GM12878 (cell line): ENCODE results near the gene FOXK2. TPM values are rescaled to one million over a fixed set of nuclear protein-coding genes. Genes with fewer than 3 reads are reported as not detected.

Experiments
- ATAC-seq: fragments of 200-7000 bp; cut with Tn5 transposase; 3 replicates; pipeline ENCODE4 v1.9.1; 2020; ENCODE audit warnings: mild to moderate bottlenecking, moderate library complexity
- BruUV-seq: library from RNA; stranded (reverse); fragments of 400-500 nt; replicated peaks from 2 replicates; lab custom pipeline; 2021; lab: Mats Ljungman, UMichigan
- CTCF ChIA-PET: fragments of 300-600 bp; sonication (Branson Sonifier 250); formaldehyde crosslinking; extraction: SDS; loops from one replicate; lab custom pipeline; 2021; ENCODE audit warnings: inconsistent platforms; lab: Yijun Ruan, JAX
- POLR2A ChIA-PET: fragments of 350-600 bp; formaldehyde crosslinking; extraction: SDS; loops from one replicate; lab custom pipeline; 2021; ENCODE audit warnings: inconsistent platforms; lab: Charles Lee
- RAD21 ChIA-PET: fragments of 300-600 bp; sonication (Branson Sonifier 250); formaldehyde crosslinking; loops from one replicate; lab custom pipeline; 2023; ENCODE audit warnings: antibody characterized with exemption; ENCODE audit not compliant: unreplicated experiment; lab: Charles Lee
- SMC1A ChIA-PET: fragments of 300-600 bp; sonication (Branson Sonifier 250); formaldehyde crosslinking; loops from one replicate; lab custom pipeline; 2023; ENCODE audit not compliant: unreplicated experiment, uncharacterized antibody; lab: Charles Lee
- DNase-seq: peaks from one replicate; pipeline ENCODE4 v3.0.0-alpha.2; 2011; ENCODE audit warnings: low read depth, low spot score
- FAIRE-seq: peaks from 3 replicates; lab custom pipeline; 2011; peaks lifted over from hg19 to GRCh38; lab: Jason Lieb, UNC
- H2AFZ ChIP-seq: 2 replicates; pipeline ENCODE4 v1.6.0; 2011; ENCODE audit warnings: low read depth, low read length, control low read depth; ENCODE audit not compliant: control insufficient read depth
- H3K27ac ChIP-seq: 2 replicates; pipeline ENCODE4 v1.5.1; 2011; ENCODE audit warnings: control low read depth; ENCODE audit not compliant: control insufficient read depth, insufficient read depth
- H3K27me3 ChIP-seq, 2 experiments: replicated peaks in 1 of 2; 2 replicates each; pipeline versions ENCODE4 v1.6.0 to v1.6.1; 2011; ENCODE audit warnings: low read length in 1 of 2; ENCODE audit not compliant: control insufficient read depth in 2 of 2, insufficient read depth in 2 of 2
- H3K36me3 ChIP-seq, 2 experiments: 2 replicates each; pipeline ENCODE4 v1.5.1; 2011; ENCODE audit warnings: low read length in 1 of 2; ENCODE audit not compliant: control insufficient read depth in 2 of 2, insufficient read depth in 2 of 2
- H3K4me1 ChIP-seq: 2 replicates; pipeline ENCODE4 v1.6.1; 2011; ENCODE audit warnings: mild to moderate bottlenecking, low read length, moderate library complexity, mixed read lengths; ENCODE audit not compliant: control insufficient read depth, insufficient read depth
- H3K4me2 ChIP-seq: 2 replicates; pipeline ENCODE4 v1.6.0; 2011; ENCODE audit warnings: control low read depth; ENCODE audit not compliant: control insufficient read depth, insufficient read depth
- H3K4me3 ChIP-seq: fragments of 200-600 bp; sonication (generic); 2 replicates; pipeline ENCODE4 v1.5.1; 2016
- H3K79me2 ChIP-seq: 2 replicates; pipeline ENCODE4 v1.6.0; 2011; ENCODE audit warnings: low read length; ENCODE audit not compliant: control insufficient read depth, insufficient read depth
- H3K9ac ChIP-seq: 2 replicates; pipeline ENCODE4 v1.8.0; 2011; ENCODE audit warnings: low read length, control low read depth, mixed read lengths; ENCODE audit not compliant: control insufficient read depth, insufficient read depth
- H3K9me3 ChIP-seq: replicated peaks from 3 replicates; pipeline ENCODE4 v1.5.1; 2011; ENCODE audit warnings: mild to moderate bottlenecking, low read length; ENCODE audit not compliant: control insufficient read depth, insufficient read depth
- H4K20me1 ChIP-seq: 2 replicates; pipeline ENCODE4 v1.6.0; 2011; ENCODE audit not compliant: control insufficient read depth, insufficient read depth
- CBX3 ChIP-seq: fragments of 200-600 bp; sonication (generic); IDR thresholded peaks from 2 replicates; pipeline ENCODE4 v1.6.1; 2016; ENCODE audit warnings: low read depth, borderline replicate concordance
- CHD2 ChIP-seq: IDR thresholded peaks from 2 replicates; pipeline ENCODE4 v1.6.1; 2011; ENCODE audit warnings: low read depth, low read length, improper control_type of control experiment, borderline replicate concordance
- ESRRA ChIP-seq: IDR thresholded peaks from 2 replicates; pipeline ENCODE4 v1.6.1; 2012; ENCODE audit warnings: mild to moderate bottlenecking, low read length, improper control_type of control experiment
- HDGF ChIP-seq: fragments of 450-650 bp; IDR thresholded peaks from 2 replicates; pipeline ENCODE4 v1.6.1; 2016; ENCODE audit warnings: antibody characterized with exemption
- JUND ChIP-seq: IDR thresholded peaks from 2 replicates; pipeline ENCODE4 v1.6.1; 2012; ENCODE audit warnings: low read depth, mild to moderate bottlenecking, low read length, improper control_type of control experiment, moderate library complexity
- NFYA ChIP-seq: IDR thresholded peaks from 2 replicates; pipeline ENCODE4 v1.6.1; 2011; ENCODE audit warnings: low read depth, mild to moderate bottlenecking, low read length, improper control_type of control experiment, borderline replicate concordance
- SMAD5 ChIP-seq: IDR thresholded peaks from 2 replicates; pipeline ENCODE4 v1.6.1; 2016; ENCODE audit warnings: antibody characterized with exemption, low read depth
- TAF1 ChIP-seq: IDR thresholded peaks from 2 replicates; pipeline ENCODE4 v1.6.1; 2011; ENCODE audit warnings: mild to moderate bottlenecking, low read depth, low read length, borderline replicate concordance
- ZNF207 ChIP-seq: fragments of 450-650 bp; IDR thresholded peaks from 2 replicates; pipeline ENCODE4 v1.6.1; 2014; ENCODE audit warnings: antibody characterized with exemption, mild to moderate bottlenecking, borderline replicate concordance
- ZNF622 ChIP-seq: fragments of 450-650 bp; IDR thresholded peaks from 2 replicates; pipeline ENCODE4 v1.6.1; 2017; ENCODE audit warnings: mild to moderate bottlenecking, inconsistent platforms
- WGBS: methylation state at CpG from one replicate; pipeline ENCODE4 v1.1.6; 2016; ENCODE audit warnings: low lambda C conversion rate; ENCODE audit not compliant: insufficient replicate concordance, insufficient coverage; ENCODE audit errors: missing lambda C conversion rate; 5-methylcytosine and 5-hydroxymethylcytosine counted together
- in situ Hi-C: fragments of 300-500 bp; cut with MboI; formaldehyde crosslinking; loops from 9 replicates; pipeline ENCODE4 v1.14.3; 2018; ENCODE audit warnings: mixed read lengths
- intact Hi-C: fragments of 100-400 bp; cut with micrococcal nuclease; formaldehyde crosslinking; loops from one replicate; pipeline ENCODE4 v1.14.2; 2022; ENCODE audit not compliant: unreplicated experiment
- polyA plus RNA-seq, 11 experiments: library from polyadenylated mRNA; depleted of rRNA in 4 of 11; unstranded in 6 of 11; stranded (reverse) in 5 of 11; fragments of >200 nt; fragmentation: Nextera tagmentation in 4 of 11; fragmentation: Illumina TruSeq in 1 of 11; extraction: Ambion mirVana in 4 of 11; extraction: Trizol in 1 of 11; gene quantifications; 1 replicate in 1 of 11; 2 replicates in 10 of 11; pipeline versions ENCODE4 v1.2.1 to v1.2.3, GENCODE V29; 2011 to 2016; ENCODE audit warnings: inconsistent platforms in 2 of 11, missing spikeins in 2 of 11, low read depth in 1 of 11
- total RNA-seq, 4 experiments: library from RNA; depleted of rRNA in 3 of 4; stranded (reverse); fragments of >200 nt in 3 of 4; fragmentation: Illumina TruSeq in 1 of 4; extraction: Trizol in 1 of 4; gene quantifications; 2 replicates each; pipeline versions ENCODE4 v1.2.1 to v1.2.3, GENCODE V29; 2013 to 2021
- TF ChIP-seq, protein P1 (sequence below): fragments of 450-650 bp; formaldehyde crosslinking; IDR thresholded peaks from 2 replicates; pipeline ENCODE4 v1.4.0; 2020; ENCODE audit warnings: mild to moderate bottlenecking, moderate library complexity

FOXK2 gene
- total and polyA plus RNA-seq, 10 of the 15 experiments (the other 5 are each of a cell fraction or from before 2014, with no cell fraction given): 2.4 to 56.8 (median 34.4) TPM

DNA sequence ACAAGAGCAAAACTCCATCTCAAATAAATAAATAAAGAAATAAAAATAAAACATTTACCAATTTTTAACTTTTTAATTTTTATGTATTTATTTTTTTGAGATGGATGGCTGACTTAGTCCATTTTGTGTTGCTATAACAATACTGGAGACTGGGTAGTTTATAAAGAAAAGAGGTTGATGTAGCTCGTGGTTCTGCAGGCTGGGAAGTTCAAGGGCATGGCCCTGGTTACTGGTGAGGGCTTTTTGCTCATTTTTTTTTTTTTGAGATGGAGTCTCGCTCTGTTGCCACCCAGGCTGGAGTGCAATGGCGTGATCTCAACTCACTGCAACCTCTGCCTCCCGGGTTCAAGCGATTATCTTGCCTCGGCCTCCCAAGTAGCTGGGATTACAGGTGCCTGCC lies 14.2 kb upstream of the FOXK2 start:
- no TSS peak for BruUV-seq
- Histone ChIP-seq H3K4me2 (no peak overlapping the region), H3K9ac (no peak overlapping the region), H3K36me3 (no peaks in the 10 kb centered on the region), H2AFZ (no peak overlapping the region), H3K9me3 (no peaks in the 10 kb centered on the region; the same call in 2 of the 3 replicates), H3K27ac (no peak overlapping the region), H3K79me2 (no peaks in the 10 kb centered on the region), H3K4me1 (peaks cover 11% of the 10 kb centered on the region), H3K27me3 (no peaks in the 10 kb centered on the region), H4K20me1 (no peaks in the 10 kb centered on the region), H3K4me3 (no peak overlapping the region)
- intact Hi-C loops: no loop called here
- WGBS: 100% methylated on average over 6 of the region's 6 CpGs
- TF ChIP-seq, protein P1, sequence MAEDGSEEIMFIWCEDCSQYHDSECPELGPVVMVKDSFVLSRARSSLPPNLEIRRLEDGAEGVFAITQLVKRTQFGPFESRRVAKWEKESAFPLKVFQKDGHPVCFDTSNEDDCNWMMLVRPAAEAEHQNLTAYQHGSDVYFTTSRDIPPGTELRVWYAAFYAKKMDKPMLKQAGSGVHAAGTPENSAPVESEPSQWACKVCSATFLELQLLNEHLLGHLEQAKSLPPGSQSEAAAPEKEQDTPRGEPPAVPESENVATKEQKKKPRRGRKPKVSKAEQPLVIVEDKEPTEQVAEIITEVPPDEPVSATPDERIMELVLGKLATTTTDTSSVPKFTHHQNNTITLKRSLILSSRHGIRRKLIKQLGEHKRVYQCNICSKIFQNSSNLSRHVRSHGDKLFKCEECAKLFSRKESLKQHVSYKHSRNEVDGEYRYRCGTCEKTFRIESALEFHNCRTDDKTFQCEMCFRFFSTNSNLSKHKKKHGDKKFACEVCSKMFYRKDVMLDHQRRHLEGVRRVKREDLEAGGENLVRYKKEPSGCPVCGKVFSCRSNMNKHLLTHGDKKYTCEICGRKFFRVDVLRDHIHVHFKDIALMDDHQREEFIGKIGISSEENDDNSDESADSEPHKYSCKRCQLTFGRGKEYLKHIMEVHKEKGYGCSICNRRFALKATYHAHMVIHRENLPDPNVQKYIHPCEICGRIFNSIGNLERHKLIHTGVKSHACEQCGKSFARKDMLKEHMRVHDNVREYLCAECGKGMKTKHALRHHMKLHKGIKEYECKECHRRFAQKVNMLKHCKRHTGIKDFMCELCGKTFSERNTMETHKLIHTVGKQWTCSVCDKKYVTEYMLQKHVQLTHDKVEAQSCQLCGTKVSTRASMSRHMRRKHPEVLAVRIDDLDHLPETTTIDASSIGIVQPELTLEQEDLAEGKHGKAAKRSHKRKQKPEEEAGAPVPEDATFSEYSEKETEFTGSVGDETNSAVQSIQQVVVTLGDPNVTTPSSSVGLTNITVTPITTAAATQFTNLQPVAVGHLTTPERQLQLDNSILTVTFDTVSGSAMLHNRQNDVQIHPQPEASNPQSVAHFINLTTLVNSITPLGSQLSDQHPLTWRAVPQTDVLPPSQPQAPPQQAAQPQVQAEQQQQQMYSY (CRISPR knock-in tag): no peak
- TF ChIP-seq TAF1: no peak
- no peak for TF ChIP-seq ZNF622
- no peak for TF ChIP-seq HDGF
- TF ChIP-seq ZNF207: no peak
- TF ChIP-seq NFYA: no peak
- no peak for TF ChIP-seq CHD2
- TF ChIP-seq JUND: no peak
- no peak for TF ChIP-seq CBX3
- TF ChIP-seq ESRRA: no peak
- no peak for TF ChIP-seq SMAD5
- RAD21 ChIA-PET: interaction anchor here (1.1 to 1.5 kb wide), 3 partner anchors 10 to 49 kb away, joined by 3 to 5 read pairs (median 4); no protein-coding TSS in a partner anchor
- FAIRE-seq (no peak), DNase-seq (no peak), ATAC-seq (no peak)
- POLR2A ChIA-PET: interaction anchor here (0.6 to 2.7 kb wide), 6 partner anchors 8 to 48 kb away, joined by 3 to 11 read pairs (median 6); partner anchors contain the start of gene NARF
- in situ Hi-C loops: no loop called here
- CTCF ChIA-PET: interaction anchor here (1.3 to 5.6 kb wide), 3 partner anchors 10 to 49 kb away, joined by 3 to 26 read pairs (median 14); no protein-coding TSS in a partner anchor
- SMC1A ChIA-PET: interaction anchor here (0.9 to 1.8 kb wide), 6 partner anchors 8 to 44 kb away, joined by 3 to 11 read pairs (median 4); no protein-coding TSS in a partner anchor
